Uterus (tissue), 2 donors: ENCODE measurements around the gene C1QB.

Experiments
- POLR2A ChIP-seq, 2 donors: fragments of 450-650 bp; IDR thresholded peaks; one replicate each; pipeline ENCODE4 v1.6.1; 2016; ENCODE audit warnings: antibody characterized with exemption in 2 of 2, mild to moderate bottlenecking in 1 of 2, moderate library complexity in 1 of 2
- TF ChIP-seq, protein P1 (sequence below), 4 experiments: fragments of 200-600 bp in 2 of 4; fragments of 450-650 bp in 2 of 4; sonication (generic) in 2 of 4; IDR thresholded peaks; one replicate each; pipeline ENCODE4 v1.5.1; 2016 to 2019; ENCODE audit warnings: antibody characterized with exemption in 4 of 4, mild to moderate bottlenecking in 2 of 4, moderate library complexity in 1 of 4

DNA sequence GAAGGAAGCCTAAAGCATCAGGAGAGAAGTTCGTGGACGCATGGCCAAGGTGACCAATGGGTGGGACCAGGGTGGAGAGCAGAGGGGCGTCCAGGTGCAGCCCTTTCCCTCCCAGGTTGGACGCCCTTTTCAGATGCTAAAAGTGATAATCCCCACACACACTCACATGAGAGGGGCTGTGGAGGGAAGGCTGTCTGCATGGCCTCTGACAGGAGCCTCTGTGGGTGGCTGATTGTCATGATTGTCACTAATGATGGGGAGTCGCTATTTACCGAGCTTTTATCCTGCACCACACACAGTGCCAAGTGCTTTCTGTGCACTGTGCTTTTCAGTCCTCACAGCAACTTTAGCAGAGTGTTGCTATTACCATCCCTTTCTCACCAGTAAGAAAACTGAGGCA is 43.7 kb upstream of the C1QB start:
- no peak for TF ChIP-seq POLR2A (IDR thresholded peaks at IDR 0.05)
- TF ChIP-seq, protein P1, sequence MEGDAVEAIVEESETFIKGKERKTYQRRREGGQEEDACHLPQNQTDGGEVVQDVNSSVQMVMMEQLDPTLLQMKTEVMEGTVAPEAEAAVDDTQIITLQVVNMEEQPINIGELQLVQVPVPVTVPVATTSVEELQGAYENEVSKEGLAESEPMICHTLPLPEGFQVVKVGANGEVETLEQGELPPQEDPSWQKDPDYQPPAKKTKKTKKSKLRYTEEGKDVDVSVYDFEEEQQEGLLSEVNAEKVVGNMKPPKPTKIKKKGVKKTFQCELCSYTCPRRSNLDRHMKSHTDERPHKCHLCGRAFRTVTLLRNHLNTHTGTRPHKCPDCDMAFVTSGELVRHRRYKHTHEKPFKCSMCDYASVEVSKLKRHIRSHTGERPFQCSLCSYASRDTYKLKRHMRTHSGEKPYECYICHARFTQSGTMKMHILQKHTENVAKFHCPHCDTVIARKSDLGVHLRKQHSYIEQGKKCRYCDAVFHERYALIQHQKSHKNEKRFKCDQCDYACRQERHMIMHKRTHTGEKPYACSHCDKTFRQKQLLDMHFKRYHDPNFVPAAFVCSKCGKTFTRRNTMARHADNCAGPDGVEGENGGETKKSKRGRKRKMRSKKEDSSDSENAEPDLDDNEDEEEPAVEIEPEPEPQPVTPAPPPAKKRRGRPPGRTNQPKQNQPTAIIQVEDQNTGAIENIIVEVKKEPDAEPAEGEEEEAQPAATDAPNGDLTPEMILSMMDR (IDR thresholded peaks at IDR 0.05) = no peak
